HG03159 (cell line): Measurements from ENCODE around the gene CTNNA3.

ENCODE experiments used
- ATAC-seq: cut with Tn5 transposase; IDR thresholded peaks from one replicate; pipeline ENCODE4 v1.9.1; 2021; ENCODE audit warnings: mild to moderate bottlenecking, moderate library complexity; ENCODE audit not compliant: unreplicated experiment

The CTNNA3 gene

GRCh38 chr10:66892871-66893270 lies 803.1 kb downstream of the CTNNA3 start:
- ATAC-seq: no peak

DNA sequence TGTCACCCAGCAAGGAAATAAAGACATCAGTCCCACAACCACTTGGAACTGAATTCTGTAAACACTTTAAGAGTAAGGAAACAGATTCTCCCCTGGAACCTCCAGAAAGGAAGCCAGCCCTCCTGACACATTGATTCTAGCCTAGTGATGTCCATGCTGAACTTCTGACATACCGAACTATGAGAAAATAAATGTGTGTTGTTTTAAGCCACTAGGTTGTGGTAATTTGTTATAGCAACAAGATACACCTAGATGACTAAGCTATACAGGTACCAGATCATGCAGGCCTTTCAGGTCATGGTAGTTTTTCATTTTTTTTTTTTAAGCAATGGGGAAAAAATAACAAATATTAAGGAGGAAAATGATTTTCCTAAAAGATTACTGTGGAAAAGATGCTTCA lies 807.8 kb downstream of the CTNNA3 start:
- no peak for ATAC-seq

- ATAC-seq: no peak
Observed at GRCh38 chr10:66886848-66887247, 809.1 kb downstream of the CTNNA3 start.

- no peak for ATAC-seq
Observed at GRCh38 chr10:66882271-66882670, 813.7 kb downstream of the CTNNA3 start.

GRCh38 chr10:66881814-66882213 lies 814.2 kb downstream of the CTNNA3 start:
- no peak for ATAC-seq

GRCh38 chr10:66880826-66881225 lies 815.2 kb downstream of the CTNNA3 start:
- ATAC-seq: no peak

- ATAC-seq: no peak
Observed at GRCh38 chr10:66880292-66880691, 815.7 kb downstream of the CTNNA3 start.

DNA sequence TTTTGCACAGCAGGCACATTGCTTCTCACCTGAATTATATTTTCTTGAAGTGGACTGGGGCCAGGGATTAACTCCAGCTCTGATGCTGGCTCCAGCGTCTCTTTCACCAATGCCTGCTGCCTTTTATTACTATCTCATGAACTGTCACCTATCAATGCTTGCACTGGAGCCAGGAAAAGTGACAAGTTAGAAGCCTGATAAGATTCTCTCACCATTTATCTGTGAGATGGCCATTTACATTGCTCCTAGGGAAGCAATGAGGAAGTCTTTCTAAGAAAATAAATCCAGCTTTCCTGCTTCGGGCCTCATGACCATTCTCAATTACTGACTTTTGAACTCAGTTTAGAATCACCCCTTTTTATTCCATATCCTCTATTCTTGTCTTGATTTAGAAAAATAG lies 818.6 kb downstream of the CTNNA3 start:
- no peak for ATAC-seq

- no peak for ATAC-seq
Observed at GRCh38 chr10:66869635-66870034, 826.4 kb downstream of the CTNNA3 start.

GRCh38 chr10:66862687-66863258 lies 833.2 kb downstream of the CTNNA3 start:
- no peak for ATAC-seq

DNA sequence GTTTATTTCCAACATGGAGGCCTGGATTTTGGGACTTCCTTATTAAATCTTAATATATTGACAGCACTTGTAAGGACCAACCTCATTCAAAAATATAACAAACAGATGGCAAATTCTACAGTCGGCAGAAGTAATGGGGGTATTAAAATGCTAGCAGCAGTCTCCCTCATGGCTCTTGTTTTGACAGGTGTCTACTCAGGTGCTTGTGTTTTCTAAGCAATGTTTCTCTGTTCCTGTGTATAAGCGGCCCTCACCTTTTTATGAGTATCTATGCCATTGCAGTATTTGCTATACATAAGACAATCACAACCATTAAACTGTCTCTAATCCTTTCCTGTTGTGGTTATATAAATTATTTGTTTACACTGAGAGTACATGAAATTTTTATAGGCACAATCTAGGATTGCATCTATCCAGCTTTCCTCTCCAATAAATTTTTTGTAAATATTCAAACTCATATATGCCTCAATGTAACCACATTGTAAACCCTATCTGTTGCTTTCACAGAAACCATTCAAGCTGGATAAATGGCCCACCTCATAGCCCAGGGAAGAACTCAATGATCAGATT lies 835.5 kb downstream of the CTNNA3 start:
- no peak for ATAC-seq

GRCh38 chr10:66852811-66853210 lies 843.2 kb downstream of the CTNNA3 start:
- ATAC-seq: no peak

GRCh38 chr10:66848856-66849255 lies 847.1 kb downstream of the CTNNA3 start:
- ATAC-seq: no peak

- no peak for ATAC-seq
Observed at GRCh38 chr10:66844176-66844942, 851.6 kb downstream of the CTNNA3 start.

DNA sequence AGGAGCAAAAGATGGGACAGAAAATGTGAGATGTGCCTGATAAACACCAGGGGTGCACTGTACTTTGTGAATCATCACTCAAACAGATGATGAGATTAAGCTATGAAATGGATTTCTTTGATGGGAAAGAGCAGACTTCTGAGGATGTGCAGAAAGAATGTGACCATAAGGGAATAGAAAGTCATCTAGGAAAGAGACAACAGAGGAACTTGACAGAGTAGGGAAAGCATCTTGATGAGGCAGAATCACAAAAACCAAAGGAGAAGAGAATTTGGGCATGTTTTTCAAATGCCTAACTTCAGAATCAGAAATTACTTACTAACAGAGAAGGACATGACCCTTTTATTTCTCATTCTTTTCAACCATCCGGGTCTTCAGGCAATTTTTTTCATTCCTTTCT lies 852.6 kb downstream of the CTNNA3 start:
- no peak for ATAC-seq

- no peak for ATAC-seq
Observed at GRCh38 chr10:66842867-66843266, 853.1 kb downstream of the CTNNA3 start.

- no peak for ATAC-seq
Observed at GRCh38 chr10:66842371-66842770, 853.6 kb downstream of the CTNNA3 start.

- no peak for ATAC-seq
Observed at GRCh38 chr10:66838656-66839055, 857.3 kb downstream of the CTNNA3 start.

DNA sequence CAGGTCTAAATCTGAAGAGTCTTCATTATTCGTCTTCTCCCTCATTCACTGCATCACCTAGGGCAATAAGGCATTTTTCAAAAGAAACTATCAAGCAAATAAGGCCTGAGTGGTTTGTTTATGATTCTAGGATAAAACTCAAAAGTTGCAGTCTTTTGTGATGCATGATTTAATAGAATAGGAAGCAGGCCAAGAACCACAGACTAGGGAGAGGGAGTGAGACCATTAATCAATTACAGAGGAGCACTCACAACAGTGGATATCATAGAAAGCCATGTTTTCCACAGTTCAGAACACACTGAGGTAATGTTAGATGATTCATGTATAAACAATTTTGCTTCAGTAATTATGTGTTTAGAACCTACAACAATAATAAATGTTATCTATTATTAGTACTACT lies 858.0 kb downstream of the CTNNA3 start:
- ATAC-seq: no peak

DNA sequence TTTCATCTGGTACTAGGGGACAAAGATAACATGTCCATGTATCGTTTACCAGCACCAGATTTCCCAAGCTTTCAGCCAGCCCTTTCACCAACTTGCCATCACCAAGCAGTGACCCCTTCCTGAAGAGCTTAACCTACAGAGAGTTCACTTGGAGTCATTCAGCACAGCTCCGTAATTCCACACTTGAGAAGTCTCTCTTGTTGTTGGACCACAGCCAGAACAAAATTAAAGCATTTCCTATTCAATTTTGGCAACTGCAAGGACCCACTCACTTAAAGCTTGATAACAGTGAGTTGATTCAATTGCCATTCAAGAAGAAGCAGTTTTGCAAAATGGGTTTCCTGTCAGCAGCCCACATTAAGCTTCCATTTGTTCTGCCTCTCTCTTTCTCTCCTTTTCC lies 858.7 kb downstream of the CTNNA3 start:
- no peak for ATAC-seq

DNA sequence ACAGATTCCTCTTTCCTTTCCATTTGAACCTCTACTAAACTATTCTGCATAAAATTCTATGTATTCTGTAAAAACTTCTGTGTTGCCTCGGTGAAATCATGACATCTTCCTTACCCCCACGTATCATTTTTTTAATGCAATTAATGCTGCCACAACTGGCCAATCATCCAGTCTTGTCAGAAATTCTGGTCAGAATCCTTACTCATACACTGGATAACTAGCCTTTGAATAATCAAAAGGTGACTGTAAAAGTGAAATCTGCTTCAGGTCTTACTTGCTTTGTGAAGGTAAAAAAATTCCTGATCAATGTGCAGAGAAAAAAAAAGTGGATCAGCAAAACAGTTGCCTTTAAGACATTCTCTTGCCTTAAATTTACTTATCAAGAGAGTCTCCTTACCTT lies 859.2 kb downstream of the CTNNA3 start:
- ATAC-seq: no peak

DNA sequence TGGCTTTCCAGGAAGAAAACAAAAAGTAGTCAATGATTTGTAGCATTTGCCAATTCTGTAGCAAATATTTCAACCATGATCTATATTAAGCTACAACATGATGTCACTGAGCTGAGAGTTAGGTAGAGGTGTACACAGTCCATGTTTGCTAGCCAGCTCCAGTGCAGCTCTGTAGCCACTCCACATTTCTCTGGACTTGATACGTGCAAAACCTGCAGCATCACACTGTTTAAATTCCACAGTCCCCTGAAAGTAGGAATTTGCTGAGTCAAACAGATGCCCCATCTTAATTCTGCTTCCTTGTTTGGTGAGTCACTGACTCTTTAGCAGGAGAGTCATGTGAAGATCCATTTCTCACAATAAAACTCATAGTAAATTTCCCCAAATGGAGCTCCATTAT lies 859.9 kb downstream of the CTNNA3 start:
- no peak for ATAC-seq
